ENCODE measurements around the gene ACYP2.
"Not testable (repeated sequence)": the region's sequence is repeated elsewhere in the genome, so short reads cannot be mapped to it uniquely, and the experiment has no call there.

ACYP2 gene

GRCh38 chr2:54310311-54310710 lies 194.9 kb downstream of the ACYP2 start:
- no peak for TF ChIP-seq L3MBTL2 (conservative IDR thresholded peaks at IDR 0.05)
- no peak for TF ChIP-seq SP1 (IDR thresholded peaks at IDR 0.05)
- TF ChIP-seq ARNT (IDR thresholded peaks at IDR 0.05) = no peak
- TF ChIP-seq NFRKB (IDR thresholded peaks at IDR 0.05) = no peak
- TF ChIP-seq CTBP1 (IDR thresholded peaks at IDR 0.05; ENCODE audit: borderline replicate concordance) = no peak
- TF ChIP-seq FOXA1 (IDR thresholded peaks at IDR 0.05) = no peak
- no peak for TF ChIP-seq PKNOX1 (IDR thresholded peaks at IDR 0.05)
- TF ChIP-seq ELF4 (IDR thresholded peaks at IDR 0.05) = no peak
- TF ChIP-seq TARDBP (IDR thresholded peaks at IDR 0.05) = no peak
- TF ChIP-seq ZNF384 (IDR thresholded peaks at IDR 0.05) = no peak
- TF ChIP-seq LEF1 (IDR thresholded peaks at IDR 0.05; ENCODE audit: borderline replicate concordance) = no peak
- TF ChIP-seq FOXK2 (IDR thresholded peaks at IDR 0.05) = no peak
- TF ChIP-seq FOXM1 (IDR thresholded peaks at IDR 0.05; ENCODE audit: borderline replicate concordance) = no peak
- TF ChIP-seq BHLHE40 (IDR thresholded peaks at IDR 0.05; ENCODE audit: borderline replicate concordance) = no peak
- no peak for TF ChIP-seq SUZ12 (IDR thresholded peaks at IDR 0.05)
- TF ChIP-seq HDGF (IDR thresholded peaks at IDR 0.05; ENCODE audit: borderline replicate concordance) = no peak
- ChIA-PET POLR2A (no interaction called here), CTCF (no interaction called here)
- no peak for DNase-seq (ENCODE audit: extremely low spot score)

GRCh38 chr2:54310961-54311360 lies 195.5 kb downstream of the ACYP2 start:
- TF ChIP-seq L3MBTL2 (conservative IDR thresholded peaks at IDR 0.05) (no peak), ELF4 (IDR thresholded peaks at IDR 0.05) (no peak), FOXK2 (IDR thresholded peaks at IDR 0.05) (no peak)
- ChIA-PET POLR2A (no interaction called here), CTCF (no interaction called here)
- DNase-seq (ENCODE audit: extremely low spot score) = no peak

GRCh38 chr2:54313147-54313546 lies 197.7 kb downstream of the ACYP2 start:
- ChIA-PET POLR2A (no interaction called here), CTCF (no interaction called here)
- DNase-seq (ENCODE audit: extremely low spot score) = no peak
- no peak for TF ChIP-seq TARDBP (IDR thresholded peaks at IDR 0.05)
- no peak for TF ChIP-seq ELF4 (IDR thresholded peaks at IDR 0.05)
- no peak for TF ChIP-seq FOXM1 (IDR thresholded peaks at IDR 0.05; ENCODE audit: borderline replicate concordance)
- TF ChIP-seq FOXA1 (IDR thresholded peaks at IDR 0.05) = no peak
- no peak for TF ChIP-seq SP1 (IDR thresholded peaks at IDR 0.05)
- TF ChIP-seq ZNF384 (IDR thresholded peaks at IDR 0.05) = no peak
- no peak for TF ChIP-seq SUZ12 (IDR thresholded peaks at IDR 0.05)
- no peak for TF ChIP-seq ARNT (IDR thresholded peaks at IDR 0.05)
- no peak for TF ChIP-seq BHLHE40 (IDR thresholded peaks at IDR 0.05; ENCODE audit: borderline replicate concordance)
- no peak for TF ChIP-seq FOXK2 (IDR thresholded peaks at IDR 0.05)
- no peak for TF ChIP-seq HDGF (IDR thresholded peaks at IDR 0.05; ENCODE audit: borderline replicate concordance)

- TF ChIP-seq HDGF (IDR thresholded peaks at IDR 0.05; ENCODE audit: borderline replicate concordance) (no peak), FOXM1 (IDR thresholded peaks at IDR 0.05; ENCODE audit: borderline replicate concordance) (no peak), BHLHE40 (IDR thresholded peaks at IDR 0.05; ENCODE audit: borderline replicate concordance) (no peak), ZNF384 (IDR thresholded peaks at IDR 0.05) (no peak), SUZ12 (IDR thresholded peaks at IDR 0.05) (no peak)
- DNase-seq (ENCODE audit: extremely low spot score) = no peak
- POLR2A ChIA-PET = no interaction called here
- CTCF ChIA-PET = no interaction called here
Measured at GRCh38 chr2:54317973-54318372, 202.6 kb downstream of the ACYP2 start.

GRCh38 chr2:54318821-54319220 lies 203.4 kb downstream of the ACYP2 start:
- TF ChIP-seq TARDBP (IDR thresholded peaks at IDR 0.05) (no peak), L3MBTL2 (conservative IDR thresholded peaks at IDR 0.05) (0 out of 2 replicates have a peak, but pooled peaks have one; percentile 21), NFRKB (IDR thresholded peaks at IDR 0.05) (no peak), PKNOX1 (IDR thresholded peaks at IDR 0.05) (peak; percentile 39; the same call in 1 of the 2 replicates)
- ChIA-PET POLR2A (no interaction called here), CTCF (no interaction called here)
- no peak for DNase-seq (ENCODE audit: extremely low spot score)

GRCh38 chr2:54321047-54321446 lies 205.6 kb downstream of the ACYP2 start:
- POLR2A ChIA-PET = no interaction called here
- CTCF ChIA-PET = no interaction called here
- DNase-seq (ENCODE audit: extremely low spot score) = no peak
- no peak for TF ChIP-seq ELF4 (IDR thresholded peaks at IDR 0.05)
- TF ChIP-seq CTBP1 (IDR thresholded peaks at IDR 0.05; ENCODE audit: borderline replicate concordance) = no peak
- no peak for TF ChIP-seq HDGF (IDR thresholded peaks at IDR 0.05; ENCODE audit: borderline replicate concordance)
- TF ChIP-seq BHLHE40 (IDR thresholded peaks at IDR 0.05; ENCODE audit: borderline replicate concordance) = no peak
- no peak for TF ChIP-seq SP1 (IDR thresholded peaks at IDR 0.05)
- TF ChIP-seq LEF1 (IDR thresholded peaks at IDR 0.05; ENCODE audit: borderline replicate concordance) = no peak
- no peak for TF ChIP-seq PKNOX1 (IDR thresholded peaks at IDR 0.05)
- TF ChIP-seq SUZ12 (IDR thresholded peaks at IDR 0.05) = no peak
- TF ChIP-seq NFRKB (IDR thresholded peaks at IDR 0.05) = no peak
- no peak for TF ChIP-seq FOXA1 (IDR thresholded peaks at IDR 0.05)
- TF ChIP-seq L3MBTL2 (conservative IDR thresholded peaks at IDR 0.05) = no peak
- TF ChIP-seq FOXM1 (IDR thresholded peaks at IDR 0.05; ENCODE audit: borderline replicate concordance) = no peak
- TF ChIP-seq ARNT (IDR thresholded peaks at IDR 0.05) = no peak

GRCh38 chr2:54324517-54324916 lies 209.1 kb downstream of the ACYP2 start:
- DNase-seq (ENCODE audit: extremely low spot score); POLR2A ChIA-PET; CTCF ChIA-PET: not testable (repeated sequence)
